ENCODE results near the gene DNAJC9.

The DNAJC9 gene

DNA sequence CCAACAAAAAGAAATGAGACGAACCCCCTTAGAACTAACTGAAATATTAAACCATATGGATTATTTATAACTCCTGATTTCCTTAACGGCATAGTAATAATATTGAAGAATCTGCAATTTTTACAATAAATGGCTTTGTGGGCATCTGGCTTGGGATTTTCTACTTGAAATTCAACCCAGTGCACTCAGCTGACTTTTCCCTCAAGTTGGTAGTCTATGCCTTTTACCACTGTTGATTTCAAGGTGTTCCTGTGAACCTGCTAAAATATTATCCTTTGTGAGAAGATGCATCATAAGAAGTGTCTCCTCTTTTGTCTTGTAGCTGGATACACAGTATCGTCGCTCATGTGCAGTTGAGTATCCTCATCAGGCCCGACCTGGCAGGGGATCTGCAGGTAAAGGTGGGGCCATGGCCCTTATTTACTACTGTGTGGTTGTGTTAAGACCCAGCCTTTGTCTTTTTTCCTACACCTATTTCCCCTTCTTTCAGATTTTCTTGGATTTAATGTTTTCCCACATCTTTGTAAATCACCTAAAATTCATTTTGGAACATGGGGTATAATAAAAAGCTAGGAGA is 8.0 kb downstream of the DNAJC9 start:
- no peak for DNase-seq (ENCODE audit: low spot score)

DNA sequence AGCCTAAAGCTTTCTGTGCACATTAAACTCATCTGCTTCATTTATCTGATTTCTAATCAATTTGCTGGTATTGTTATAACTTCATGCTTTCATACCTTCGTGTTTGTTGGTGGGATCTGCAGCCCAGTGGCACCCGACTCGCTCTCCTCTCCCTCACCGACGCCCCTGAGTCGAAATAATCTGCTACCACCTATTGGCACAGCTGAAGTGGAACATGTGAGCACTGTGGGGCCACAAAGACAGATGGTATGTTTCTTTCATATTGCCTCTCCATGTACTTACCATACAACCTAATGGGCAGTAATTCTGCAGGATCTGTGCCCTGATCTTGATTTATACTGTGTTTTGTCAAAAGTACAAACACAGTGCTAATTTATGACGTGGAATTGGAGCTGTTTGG is 12.4 kb downstream of the DNAJC9 start:
- DNase-seq (ENCODE audit: low spot score): no peak

DNA sequence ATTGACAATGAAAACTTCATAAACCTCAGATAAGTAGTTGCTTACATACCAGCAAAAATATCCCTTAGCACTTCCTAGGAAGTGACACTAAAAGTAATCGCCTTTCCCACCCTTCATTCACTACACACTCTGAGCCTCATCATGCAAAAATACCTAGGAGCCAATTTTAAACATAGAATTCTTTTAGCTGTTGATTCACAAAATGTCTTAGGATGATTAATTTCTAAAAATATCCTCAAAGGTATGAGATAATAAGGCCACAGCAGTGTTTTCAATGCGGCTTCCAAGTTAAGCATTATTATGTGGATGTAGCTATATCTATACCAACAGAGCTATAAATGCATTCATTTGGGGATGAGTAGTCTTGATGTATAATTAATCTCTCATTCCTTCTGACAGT is 13.2 kb downstream of the DNAJC9 start:
- DNase-seq (ENCODE audit: low spot score): no peak

DNA sequence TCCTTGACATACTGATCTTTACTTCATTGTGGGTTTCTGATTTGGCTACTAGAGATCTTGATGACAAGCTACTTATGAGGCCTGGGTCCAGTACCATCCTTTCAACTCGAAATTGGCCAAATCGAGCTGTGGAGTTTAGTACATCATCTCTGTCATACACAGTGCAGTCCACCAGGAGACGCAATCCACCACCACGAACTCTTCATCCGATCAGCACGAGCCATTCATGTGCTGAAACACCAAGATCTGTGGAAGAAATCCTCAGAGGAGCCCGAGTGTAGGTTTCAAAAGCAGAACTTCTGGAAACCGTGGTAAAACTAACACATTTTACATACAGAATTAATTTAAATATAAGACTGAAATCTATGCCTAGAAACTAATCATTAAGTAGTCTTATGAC is 14.2 kb downstream of the DNAJC9 start:
- no peak for DNase-seq (ENCODE audit: low spot score)

GRCh38 chr10:73229567-73229966 is 17.5 kb downstream of the DNAJC9 start:
- no peak for DNase-seq (ENCODE audit: low spot score)

DNA sequence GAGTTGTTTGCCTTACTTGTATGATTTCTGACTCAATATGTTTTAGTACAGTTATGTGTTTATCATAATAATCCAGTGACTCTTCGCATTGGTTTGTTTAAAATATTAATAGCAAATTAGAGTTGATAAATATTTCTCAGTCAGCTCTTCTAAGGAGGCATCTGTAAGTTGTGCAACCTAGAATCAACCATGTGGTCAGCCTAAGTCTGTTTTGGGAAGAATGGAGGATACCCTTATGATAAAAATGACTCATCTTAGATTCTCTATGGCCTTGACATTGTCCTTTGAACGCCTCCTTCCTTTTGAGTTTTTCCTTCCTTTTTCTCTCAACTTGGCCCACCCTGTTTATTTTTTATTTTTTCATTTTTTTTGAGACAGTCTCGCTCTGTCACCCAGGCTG is 18.8 kb downstream of the DNAJC9 start:
- DNase-seq (ENCODE audit: low spot score): no peak

GRCh38 chr10:73226663-73227062 is 20.4 kb downstream of the DNAJC9 start:
- no peak for DNase-seq (ENCODE audit: low spot score)

DNA sequence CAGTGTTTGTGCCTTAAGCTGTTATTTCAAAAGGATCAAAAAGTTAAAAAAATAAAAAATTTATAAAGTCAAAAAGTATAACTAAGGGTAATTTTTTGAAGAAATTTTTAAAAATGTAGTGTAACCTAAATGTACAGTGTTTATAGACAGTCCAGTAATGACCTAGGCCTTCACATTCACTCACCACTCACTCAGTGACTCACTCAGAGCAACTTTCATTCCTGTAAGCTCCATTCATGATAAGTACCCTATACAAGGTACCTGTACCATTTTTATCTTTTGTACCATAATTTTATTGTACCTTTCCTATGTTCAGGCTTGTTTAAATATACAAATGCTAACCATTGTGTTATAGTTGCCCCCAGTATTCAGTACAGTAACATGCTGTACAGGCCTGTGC is 21.5 kb downstream of the DNAJC9 start:
- DNase-seq (ENCODE audit: low spot score): no peak

- no peak for DNase-seq (ENCODE audit: low spot score)
Measured at GRCh38 chr10:73220989-73221388, 26.1 kb downstream of the DNAJC9 start.

GRCh38 chr10:73219384-73219783 is 27.7 kb downstream of the DNAJC9 start:
- no peak for DNase-seq (ENCODE audit: low spot score)

DNA sequence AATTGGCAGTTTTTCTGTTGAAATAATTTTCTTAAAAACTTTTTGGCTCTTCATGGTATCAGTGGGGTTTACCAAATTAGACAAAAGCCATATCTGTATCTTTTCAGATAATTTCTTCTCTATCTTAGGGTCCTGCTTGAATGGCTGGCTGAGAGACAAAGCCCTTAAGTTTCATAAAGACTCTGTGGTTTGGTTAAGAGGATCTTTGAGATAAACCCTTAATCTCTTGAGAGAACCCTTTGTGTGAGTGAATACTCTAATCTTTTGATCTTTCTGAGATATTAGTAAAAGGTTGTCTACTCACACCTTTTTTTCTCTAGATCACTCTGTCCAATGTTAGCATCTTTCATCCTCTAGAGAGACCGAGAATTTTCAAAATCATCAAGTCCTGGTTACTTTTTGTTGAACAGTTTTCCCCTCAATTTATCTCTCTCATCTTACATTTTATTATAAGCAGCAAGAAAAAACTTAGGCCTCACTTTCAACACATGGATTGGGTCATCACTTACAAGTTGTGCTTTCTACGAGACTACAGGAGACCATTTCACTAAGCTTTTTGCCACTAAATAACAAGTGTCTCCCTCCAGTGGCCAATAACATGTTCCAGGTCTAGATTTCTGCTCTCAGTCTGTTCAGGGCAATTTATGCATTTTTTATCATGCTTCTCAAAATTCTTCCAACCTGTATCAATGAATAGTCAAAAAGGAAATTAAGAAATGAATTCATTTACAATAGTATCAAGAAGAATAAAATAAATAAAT is 28.4 kb downstream of the DNAJC9 start:
- no peak for DNase-seq (ENCODE audit: low spot score)

- DNase-seq (ENCODE audit: low spot score): no peak
Measured at GRCh38 chr10:73217628-73218027, 29.4 kb downstream of the DNAJC9 start.

GRCh38 chr10:73215749-73216148 is 31.3 kb downstream of the DNAJC9 start:
- no peak for DNase-seq (ENCODE audit: low spot score)

DNA sequence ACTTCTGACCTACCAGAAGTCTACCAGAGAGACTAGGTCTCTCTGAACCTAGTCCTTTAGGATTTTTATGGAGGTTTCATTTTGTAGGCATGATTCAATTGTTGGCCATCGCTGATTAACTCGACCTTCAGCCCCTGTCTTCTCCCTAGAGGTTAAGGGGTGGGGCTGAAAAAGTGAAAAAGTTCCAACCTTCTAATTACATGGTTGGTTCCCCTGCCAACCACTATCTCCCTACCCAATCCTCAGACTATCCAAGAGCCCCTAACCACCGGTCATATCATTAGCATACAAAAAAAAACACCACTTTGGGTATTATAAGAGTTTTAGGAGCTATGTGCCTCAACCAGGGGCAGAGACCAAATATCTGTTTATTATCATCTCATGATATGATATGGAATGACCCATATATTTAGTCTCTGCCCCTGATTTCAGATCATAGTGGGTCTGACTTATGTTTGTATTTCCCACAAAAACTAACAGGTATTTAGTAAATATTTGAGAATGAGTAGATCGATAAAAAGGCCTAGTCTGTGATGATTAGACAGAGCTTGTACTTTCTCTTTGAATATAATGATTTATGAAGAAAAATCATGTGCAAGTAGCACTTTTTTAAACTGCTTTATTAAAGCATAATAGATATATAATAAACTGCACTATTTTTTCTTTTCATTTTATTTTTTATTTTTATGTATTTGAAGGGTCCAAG is 35.8 kb downstream of the DNAJC9 start:
- no peak for DNase-seq (ENCODE audit: low spot score)

GRCh38 chr10:73210395-73211105 is 36.5 kb downstream of the DNAJC9 start:
- DNase-seq (ENCODE audit: low spot score): no peak

DNA sequence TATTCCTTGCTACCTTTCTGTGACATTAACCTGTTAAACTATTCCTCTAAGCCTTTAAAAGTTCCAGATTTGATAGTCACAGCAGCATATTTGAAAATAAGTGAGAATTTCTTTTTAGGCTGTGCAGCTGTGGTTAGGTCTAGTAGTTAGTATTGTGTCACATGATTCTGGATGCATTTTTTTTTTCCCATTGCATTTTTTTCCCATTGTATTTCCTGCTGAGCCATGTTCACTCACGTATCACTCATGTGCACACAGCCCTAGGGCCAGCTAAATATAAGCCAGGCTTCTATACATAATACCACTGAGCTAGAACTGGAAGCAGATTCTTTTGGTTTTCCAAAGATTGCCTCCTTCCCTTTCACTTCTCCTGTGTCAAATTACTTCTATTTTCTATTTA is 37.4 kb downstream of the DNAJC9 start:
- peak; percentile 39 for DNase-seq (ENCODE audit: low spot score)

DNA sequence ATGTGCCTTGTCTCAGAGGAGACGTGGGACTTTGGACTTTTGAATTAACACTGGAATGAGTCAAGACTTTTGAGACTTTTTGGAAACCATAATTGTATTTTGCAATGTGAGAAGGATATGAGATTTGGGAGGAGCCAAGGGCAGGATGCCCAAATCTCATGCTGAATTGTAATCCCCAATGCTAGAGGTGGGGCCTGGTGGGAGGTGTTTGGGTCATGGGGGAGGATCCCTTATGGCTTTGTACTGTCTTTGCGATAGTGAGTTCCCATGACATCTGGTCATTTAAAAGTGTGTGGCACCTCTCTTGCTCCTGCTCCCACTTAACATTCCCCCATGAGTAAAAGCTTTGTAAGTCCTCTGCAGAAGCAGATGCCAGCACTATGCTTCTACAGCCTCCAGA is 39.2 kb downstream of the DNAJC9 start:
- no peak for DNase-seq (ENCODE audit: low spot score)

DNA sequence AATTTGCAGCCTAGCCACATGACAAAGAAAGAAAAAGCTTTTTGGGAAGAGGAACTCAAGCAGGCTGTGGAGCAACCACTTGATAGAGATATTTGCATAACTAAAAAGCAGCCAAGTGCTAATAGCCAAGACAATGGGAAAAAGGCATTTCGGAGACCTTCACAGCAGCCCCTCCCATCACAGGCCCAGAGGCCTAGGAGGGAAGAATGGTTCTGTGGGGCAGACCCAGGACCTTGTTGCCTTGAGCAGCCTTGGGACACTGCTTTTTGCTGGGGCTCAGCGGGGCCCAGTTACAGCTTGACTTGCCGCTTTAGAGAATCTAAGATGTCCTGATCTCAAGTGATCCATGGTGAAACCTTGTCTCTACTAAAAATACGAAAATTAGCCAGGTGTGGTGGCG is 40.7 kb downstream of the DNAJC9 start:
- DNase-seq (ENCODE audit: low spot score): no peak

DNA sequence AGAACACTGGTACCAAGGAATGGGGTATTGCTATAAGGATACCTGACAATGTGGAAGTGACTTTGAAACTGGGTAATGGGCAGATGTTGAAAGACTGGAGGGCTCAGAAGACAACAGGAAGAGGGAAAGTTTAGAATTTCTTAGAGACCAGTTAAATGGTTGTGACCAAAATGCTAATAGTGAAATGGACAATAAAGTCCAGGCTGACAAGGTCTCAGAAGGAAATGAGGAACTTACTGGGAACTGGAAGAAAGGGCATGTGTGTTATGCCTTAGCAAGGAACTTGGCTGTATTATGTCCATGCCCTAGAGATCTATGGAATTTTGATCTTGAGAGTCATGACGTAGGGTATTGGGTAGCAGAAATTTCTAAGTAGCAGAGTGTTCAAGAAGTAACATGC is 41.2 kb downstream of the DNAJC9 start:
- DNase-seq (ENCODE audit: low spot score): no peak

DNA sequence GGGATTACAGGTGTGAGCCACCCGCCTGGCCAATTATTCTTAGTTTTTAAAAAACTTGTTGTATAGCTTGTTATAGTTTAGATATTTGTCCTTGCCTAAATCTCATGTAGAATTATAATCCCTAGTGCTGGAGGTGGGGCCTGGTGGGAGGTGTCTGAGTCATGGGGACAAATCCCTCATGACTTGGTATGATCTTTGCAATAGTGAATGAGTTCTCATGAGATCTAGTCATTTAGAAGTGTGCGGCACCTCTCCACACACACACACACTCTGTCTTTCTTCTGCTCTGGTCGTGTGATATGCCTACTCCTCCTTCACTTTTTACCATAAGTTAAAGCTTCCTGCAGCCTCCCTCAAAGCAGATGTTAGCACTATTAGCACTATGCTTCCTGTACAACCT is 42.0 kb downstream of the DNAJC9 start:
- no peak for DNase-seq (ENCODE audit: low spot score)

Measured in kidney capillary endothelial cell (primary cell).